HG02938 (cell line): ENCODE data around the gene LRP11.
"Not testable (repeated sequence)": the region's sequence is repeated elsewhere in the genome, so short reads cannot be mapped to it uniquely, and the experiment has no call there.

Experiments
- ATAC-seq: cut with Tn5 transposase; IDR thresholded peaks from one replicate; pipeline ENCODE4 v1.9.1; 2021; ENCODE audit warnings: mild to moderate bottlenecking, moderate library complexity; ENCODE audit not compliant: unreplicated experiment

LRP11 gene, protein sequence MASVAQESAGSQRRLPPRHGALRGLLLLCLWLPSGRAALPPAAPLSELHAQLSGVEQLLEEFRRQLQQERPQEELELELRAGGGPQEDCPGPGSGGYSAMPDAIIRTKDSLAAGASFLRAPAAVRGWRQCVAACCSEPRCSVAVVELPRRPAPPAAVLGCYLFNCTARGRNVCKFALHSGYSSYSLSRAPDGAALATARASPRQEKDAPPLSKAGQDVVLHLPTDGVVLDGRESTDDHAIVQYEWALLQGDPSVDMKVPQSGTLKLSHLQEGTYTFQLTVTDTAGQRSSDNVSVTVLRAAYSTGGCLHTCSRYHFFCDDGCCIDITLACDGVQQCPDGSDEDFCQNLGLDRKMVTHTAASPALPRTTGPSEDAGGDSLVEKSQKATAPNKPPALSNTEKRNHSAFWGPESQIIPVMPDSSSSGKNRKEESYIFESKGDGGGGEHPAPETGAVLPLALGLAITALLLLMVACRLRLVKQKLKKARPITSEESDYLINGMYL

GRCh38 chr6:149863698-149864577, at the start of gene LRP11:
LRP11 (minus strand) TSS chr6:149864359; CDS start chr6:149864020, 339 bp downstream.
- peak; percentile 71 for ATAC-seq

DNA sequence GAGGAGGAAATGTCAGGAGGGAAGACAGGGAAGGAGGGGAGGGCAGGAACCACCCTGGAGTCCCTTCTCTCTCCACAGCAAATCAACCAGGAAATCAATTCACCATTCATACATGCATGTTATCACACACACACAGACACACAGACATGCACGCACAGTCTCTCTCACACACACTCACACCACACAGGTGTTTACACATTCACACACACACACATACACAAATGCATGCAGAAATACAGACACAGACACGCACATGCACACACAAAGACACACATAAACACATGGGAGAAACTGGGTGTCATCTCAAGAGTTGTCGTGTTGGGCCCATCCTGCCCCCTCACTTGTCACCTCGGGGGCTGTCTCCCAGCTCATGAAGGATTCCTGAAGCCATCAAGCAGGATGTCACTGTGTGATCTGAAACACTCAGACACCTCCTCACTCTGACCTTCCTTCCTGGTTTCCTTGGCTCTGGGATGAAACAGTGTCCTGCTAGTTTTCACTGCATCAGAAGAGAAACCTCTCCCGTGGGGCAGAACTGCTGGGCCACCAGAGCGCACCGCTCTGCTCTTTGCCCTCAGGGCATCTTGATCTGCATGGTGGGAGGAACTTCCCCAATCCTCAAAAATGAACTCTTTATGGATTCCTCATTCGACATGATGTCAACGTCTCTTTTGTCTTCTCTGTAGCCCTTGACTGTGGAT, 49.5 kb upstream of the LRP11 start:
- ATAC-seq: no peak

DNA sequence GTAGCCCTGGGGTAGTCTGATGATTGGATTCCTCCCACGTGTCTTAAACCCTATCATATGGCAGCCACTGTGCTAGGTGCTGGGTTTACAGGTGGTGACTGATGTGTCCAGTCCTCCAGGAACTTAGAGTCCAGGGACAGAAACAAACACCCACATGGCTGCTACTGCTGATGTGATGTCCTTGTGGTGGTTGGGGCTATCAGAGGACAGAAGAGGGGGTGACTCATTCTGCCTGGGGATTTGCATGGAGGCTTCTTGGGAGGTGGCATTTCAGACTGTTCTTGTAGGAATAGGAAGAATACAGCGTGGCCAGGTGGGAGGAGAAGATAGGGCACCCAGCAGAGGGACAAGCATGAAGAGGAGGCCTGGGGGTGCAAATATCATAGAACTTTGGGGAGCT, 48.9 kb upstream of the LRP11 start:
- ATAC-seq: no peak

DNA sequence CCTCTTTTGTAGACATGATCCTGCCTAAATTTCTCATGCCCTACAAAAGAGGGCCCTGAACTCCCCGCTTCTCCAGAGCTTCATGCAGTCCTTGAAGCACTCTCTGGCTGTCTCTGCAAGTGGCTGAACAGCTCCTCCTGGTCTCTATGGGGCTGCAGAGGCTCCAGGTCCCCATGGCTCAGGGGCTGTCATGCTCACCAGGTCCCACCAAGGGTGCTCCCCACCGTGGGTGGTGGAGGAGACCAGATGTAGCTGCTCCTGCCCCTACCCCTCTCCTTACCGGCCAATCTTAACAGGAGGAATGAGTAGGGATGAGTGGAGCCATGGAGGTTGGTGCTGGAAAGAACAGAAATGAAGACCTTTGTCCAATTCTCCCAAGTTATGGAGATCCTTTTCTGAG, 48.5 kb upstream of the LRP11 start:
- ATAC-seq: not testable (repeated sequence)

DNA sequence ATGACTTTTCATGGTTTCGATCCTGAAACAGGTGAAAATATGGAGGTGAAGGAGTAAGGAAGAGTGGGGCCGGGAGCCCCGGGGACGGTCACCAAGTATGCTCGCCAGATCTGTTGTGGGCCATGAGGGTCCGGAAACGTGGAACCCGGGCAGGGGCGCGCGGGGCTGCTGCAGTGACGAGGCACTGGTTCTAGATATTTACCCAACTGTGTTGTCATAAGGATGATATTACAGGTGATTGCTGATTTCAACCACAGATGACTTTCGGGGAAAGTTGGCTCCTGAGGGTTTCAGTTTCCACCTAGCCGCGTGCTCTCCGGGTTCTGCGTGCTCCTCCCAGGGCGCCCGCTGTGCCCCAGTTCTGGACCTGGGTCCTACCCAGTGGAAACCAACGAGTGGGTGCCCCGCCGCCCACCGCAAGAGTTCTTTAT, 46.6 kb upstream of the LRP11 start:
- ATAC-seq: no peak

- no peak for ATAC-seq
Measured at GRCh38 chr6:149909701-149910470, 45.7 kb upstream of the LRP11 start.

DNA sequence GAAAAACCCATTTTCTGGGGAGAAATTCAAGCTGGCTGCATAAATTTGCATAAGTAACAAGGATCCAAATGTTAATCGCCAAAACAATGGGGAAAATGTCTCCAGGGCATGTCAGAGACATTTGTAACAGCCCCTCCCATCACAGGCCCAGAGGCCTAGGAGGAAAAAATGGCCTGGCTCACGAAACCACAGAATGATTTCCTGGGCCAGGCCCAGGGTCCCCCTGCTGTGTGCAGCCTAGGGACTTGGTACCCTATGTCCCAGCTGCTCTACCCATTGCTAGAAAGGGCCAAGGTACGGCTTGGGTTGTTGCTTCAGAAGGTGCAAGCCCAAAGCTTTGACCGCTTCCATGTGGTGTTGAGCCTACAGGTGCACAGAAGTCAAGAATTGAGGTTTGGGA, 44.3 kb upstream of the LRP11 start:
- ATAC-seq: not testable (repeated sequence)

DNA sequence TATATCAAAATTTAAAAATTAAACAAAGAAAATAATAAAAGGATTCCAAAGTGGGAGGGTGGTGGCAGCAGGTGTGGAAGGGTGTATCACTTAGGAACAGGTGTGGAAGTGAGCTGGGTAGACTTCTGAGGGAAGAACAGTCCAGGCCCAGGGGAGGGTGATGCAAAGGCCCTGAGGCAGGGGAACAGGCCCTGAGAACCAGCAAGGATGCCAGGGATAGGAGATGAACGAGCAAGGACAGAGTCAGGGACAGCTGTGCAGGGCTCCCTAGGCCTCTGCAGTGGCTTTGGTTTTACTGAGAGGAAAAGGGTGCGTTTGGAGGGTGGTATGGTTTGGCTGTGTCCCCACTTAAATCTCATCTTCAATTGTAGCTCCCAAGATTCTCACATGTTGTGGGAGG, 43.2 kb upstream of the LRP11 start:
- no peak for ATAC-seq

GRCh38 chr6:149906405-149906804, 42.2 kb upstream of the LRP11 start:
- no peak for ATAC-seq

- no peak for ATAC-seq
Measured at GRCh38 chr6:149905911-149906371, 41.8 kb upstream of the LRP11 start.

- ATAC-seq: no peak
Measured at GRCh38 chr6:149905371-149905910, 41.3 kb upstream of the LRP11 start.

DNA sequence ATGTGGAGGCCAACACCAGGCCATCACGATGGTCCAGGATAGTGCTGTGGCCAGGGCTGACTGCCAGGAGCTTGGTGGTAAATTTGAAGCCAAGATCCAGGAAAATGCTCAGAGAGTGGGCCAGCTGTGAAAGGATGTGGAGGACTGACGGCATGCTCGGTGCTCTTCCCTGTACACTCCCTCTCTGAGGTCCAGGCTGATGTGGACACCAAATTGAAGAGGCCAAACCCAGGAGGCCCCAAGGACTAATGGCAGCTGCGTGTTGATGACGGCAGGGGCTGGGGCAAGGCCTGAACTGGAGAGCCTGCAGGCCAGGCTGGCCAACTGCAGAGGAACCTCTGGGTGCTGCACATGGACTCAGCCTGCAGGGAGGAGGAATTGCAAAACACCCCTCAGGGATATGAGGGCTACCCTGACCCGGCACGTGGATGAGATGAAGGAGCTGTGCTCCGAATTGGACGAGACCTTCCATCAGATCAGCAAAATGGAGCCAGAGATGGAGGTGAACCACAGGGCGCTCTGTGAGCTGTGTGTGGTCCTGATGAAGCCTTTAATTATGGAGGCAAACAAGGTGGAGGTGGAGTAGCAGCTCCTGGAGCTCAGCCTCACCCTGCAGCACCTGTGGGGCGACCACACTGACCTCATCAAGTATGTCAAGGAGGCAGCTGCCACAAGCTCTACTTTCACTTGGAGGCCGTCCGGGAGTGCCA, 40.7 kb upstream of the LRP11 start:
- no peak for ATAC-seq

GRCh38 chr6:149903938-149904611, 39.9 kb upstream of the LRP11 start:
- no peak for ATAC-seq

DNA sequence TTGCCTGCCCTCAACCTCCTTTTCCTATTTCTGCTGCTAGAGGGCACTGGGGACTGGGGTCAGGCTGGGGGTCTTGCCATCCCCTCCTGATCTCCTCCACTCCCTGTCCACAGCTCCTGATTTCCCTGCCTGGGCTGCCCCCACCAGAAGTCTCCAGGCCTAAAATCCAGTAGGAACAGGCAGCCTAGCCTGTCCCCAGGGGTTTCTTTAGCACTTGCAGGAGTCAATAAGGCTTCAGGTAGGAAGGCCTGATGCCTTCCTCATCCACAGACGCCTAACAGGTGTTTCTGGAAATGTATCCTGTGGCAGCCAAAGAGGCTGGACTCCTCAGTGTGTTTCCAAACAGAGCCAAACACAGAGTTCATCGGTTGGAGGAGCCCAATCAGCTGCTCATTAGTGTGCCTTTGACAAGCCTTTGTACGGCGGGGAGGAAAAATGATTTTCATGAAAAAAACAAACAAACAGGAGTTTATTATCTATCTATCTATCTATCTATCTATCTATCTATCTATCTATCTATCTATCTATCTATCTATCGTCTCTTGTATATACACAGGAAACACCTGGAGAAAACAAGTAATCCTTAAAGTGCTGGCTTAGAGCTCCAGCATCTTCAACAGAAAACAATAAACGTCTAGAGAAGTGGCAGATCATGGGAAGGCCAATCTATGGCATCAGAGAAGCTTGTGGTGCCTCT, 37.4 kb upstream of the LRP11 start:
- no peak for ATAC-seq

DNA sequence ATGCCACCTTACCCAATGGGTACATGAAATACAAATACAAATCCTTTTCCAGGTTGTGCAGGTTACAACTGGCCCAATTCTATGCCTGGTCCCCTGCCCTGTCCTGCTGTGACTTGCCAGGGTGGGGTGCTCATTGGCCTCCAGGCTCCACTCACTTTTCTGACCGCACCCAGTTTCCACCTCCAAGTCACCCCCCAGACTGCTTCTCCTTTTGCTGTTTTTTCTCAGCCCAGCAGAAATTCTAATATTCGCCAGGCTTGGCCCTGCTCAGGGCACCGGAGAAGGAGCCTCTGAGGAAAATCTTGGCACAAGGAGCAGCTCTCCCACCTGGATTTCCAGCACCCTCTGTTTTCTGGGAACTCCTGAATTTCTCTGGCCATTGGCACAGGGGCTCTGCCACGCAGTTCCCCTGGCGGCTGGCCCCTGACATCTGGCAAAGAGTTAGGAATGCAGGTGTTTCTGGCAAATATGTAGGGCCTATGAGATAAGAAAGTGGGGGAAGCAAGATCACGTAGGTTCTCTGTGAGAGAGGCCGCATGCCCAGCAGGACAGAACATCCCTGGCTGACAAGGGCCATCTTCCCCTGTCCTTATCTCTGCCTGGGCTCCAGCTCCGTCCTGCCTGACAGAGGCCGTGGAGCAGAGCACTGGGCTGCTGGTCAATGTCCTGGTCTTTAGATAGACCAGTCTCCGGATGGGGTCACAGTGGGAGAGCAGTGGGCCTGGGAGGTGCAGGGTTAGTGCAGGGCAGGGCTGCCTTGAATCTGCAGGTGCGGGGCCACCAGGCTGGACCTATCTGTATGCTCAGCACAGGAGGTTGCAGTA, 36.7 kb upstream of the LRP11 start:
- ATAC-seq: no peak

GRCh38 chr6:149899926-149900619, 35.9 kb upstream of the LRP11 start:
- ATAC-seq: no peak

GRCh38 chr6:149899486-149899885, 35.3 kb upstream of the LRP11 start:
- no peak for ATAC-seq
